GM23248 (cell line): ENCODE results near the gene DENND1A.

Experiments used
- EZH2 ChIP-seq: fragments of 200-600 bp; sonication (generic); IDR thresholded peaks from 2 replicates; pipeline ENCODE4 v1.6.1; 2018; ENCODE audit warnings: antibody characterized with exemption, mild to moderate bottlenecking; ENCODE audit not compliant: insufficient read depth, poor library complexity, severe bottlenecking
- EZH2phosphoT487 ChIP-seq: fragments of 200-600 bp; sonication (generic); IDR thresholded peaks from 2 replicates; pipeline ENCODE4 v1.6.1; 2018; ENCODE audit warnings: antibody characterized with exemption, moderate library complexity, mild to moderate bottlenecking, low read depth; ENCODE audit not compliant: insufficient read depth

DNA sequence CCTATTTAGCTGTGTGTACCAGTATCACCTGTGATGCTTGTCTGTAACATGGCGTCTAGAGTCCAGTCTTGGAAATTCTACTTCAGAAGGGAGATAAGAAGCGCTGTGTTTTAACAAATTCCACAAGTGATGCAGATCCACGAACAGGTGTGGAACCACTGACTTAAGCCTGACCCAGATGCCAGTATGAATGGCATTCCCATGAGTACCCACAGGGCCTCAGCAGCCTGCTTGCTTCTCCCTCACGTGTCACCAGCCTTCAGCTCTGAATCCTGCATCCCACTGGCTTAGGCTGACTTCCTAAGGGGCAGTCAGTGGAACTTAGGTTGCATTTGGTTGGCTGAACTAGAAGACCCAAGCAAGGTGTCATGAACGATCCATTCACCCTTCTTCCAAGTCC, 8.5 kb upstream of the DENND1A start:
- TF ChIP-seq EZH2, result no peak
- no peak for TF ChIP-seq EZH2phosphoT487
